WTC11 (cell line): Measurements from ENCODE around the gene VPS41. TPM values are rescaled to one million over a fixed set of nuclear protein-coding genes. Genes with fewer than 3 reads are reported as not detected.

Source experiments
- ATAC-seq: fragments of 200-7000 bp; cut with Tn5 transposase; 2 replicates; pipeline ENCODE4 v1.10.0; 2021; ENCODE audit warnings: mild to moderate bottlenecking, moderate library complexity
- CTCF ChIA-PET: fragments of 300-600 bp; sonication (Branson Sonifier 250); formaldehyde crosslinking; loops from one replicate; lab custom pipeline; 2021; ENCODE audit warnings: antibody characterized with exemption; lab: Charles Lee
- POLR2A ChIA-PET: fragments of 350-600 bp; sonication (Branson Sonifier 250); formaldehyde crosslinking; loops from one replicate; lab custom pipeline; 2021; ENCODE audit warnings: antibody characterized with exemption; lab: Charles Lee
- DNase-seq: peaks from one replicate; pipeline ENCODE4 v3.0.0; 2021; ENCODE audit warnings: low spot score
- H3K27ac Mint-ChIP-seq: 2 replicates; pipeline ENCODE4 v1.8.0; 2021; ENCODE audit warnings: mixed read lengths
- H3K27me3 Mint-ChIP-seq: 2 replicates; pipeline ENCODE4 v1.8.0; 2021; ENCODE audit warnings: low read depth, mild to moderate bottlenecking, moderate library complexity, mixed read lengths
- H3K36me3 Mint-ChIP-seq: 2 replicates; pipeline ENCODE4 v1.8.0; 2021; ENCODE audit warnings: mixed read lengths
- H3K4me1 Mint-ChIP-seq: 2 replicates; pipeline ENCODE4 v1.8.0; 2022; ENCODE audit warnings: mixed read lengths
- H3K4me3 Mint-ChIP-seq: 2 replicates; pipeline ENCODE4 v1.8.0; 2021; ENCODE audit warnings: mild to moderate bottlenecking, moderate library complexity, mixed read lengths
- H3K9me3 Mint-ChIP-seq: 2 replicates; pipeline ENCODE4 v1.8.0; 2021; ENCODE audit warnings: mixed read lengths
- AR ChIP-seq: fragments of 250-450 bp; sonication (Bioruptor Pico); IDR thresholded peaks from 2 replicates; pipeline ENCODE4 v1.9.0; 2021; ENCODE audit warnings: mild to moderate bottlenecking
- CBFB ChIP-seq: sonication (generic); formaldehyde crosslinking; IDR thresholded peaks from 2 replicates; pipeline ENCODE4 v1.8.1; 2022; ENCODE audit warnings: mild to moderate bottlenecking, low read depth, missing genetic modification reagents
- CREM ChIP-seq: sonication (generic); formaldehyde crosslinking; IDR thresholded peaks from 2 replicates; pipeline ENCODE4 v1.8.1; 2022; ENCODE audit warnings: mild to moderate bottlenecking, missing genetic modification reagents, moderate library complexity
- MXD4 ChIP-seq: fragments of 250-450 bp; sonication (Bioruptor Pico); IDR thresholded peaks from 2 replicates; pipeline ENCODE4 v1.8.0; 2021; ENCODE audit warnings: mild to moderate bottlenecking, moderate library complexity, borderline replicate concordance
- MYBL2 ChIP-seq: sonication (generic); formaldehyde crosslinking; IDR thresholded peaks from 2 replicates; pipeline ENCODE4 v1.8.1; 2023; ENCODE audit warnings: mild to moderate bottlenecking, moderate library complexity, missing genetic modification reagents
- SMAD3 ChIP-seq: sonication (generic); formaldehyde crosslinking; IDR thresholded peaks from 2 replicates; pipeline ENCODE4 v1.8.0; 2022; ENCODE audit warnings: missing genetic modification reagents, mild to moderate bottlenecking, borderline replicate concordance
- ZBTB43 ChIP-seq: sonication (generic); formaldehyde crosslinking; IDR thresholded peaks from 2 replicates; pipeline ENCODE4 v1.8.1; 2023; ENCODE audit warnings: mild to moderate bottlenecking, missing genetic modification reagents
- ZNF138 ChIP-seq: sonication (generic); formaldehyde crosslinking; conservative IDR thresholded peaks from 2 replicates; pipeline ENCODE4 v1.8.1; 2022; ENCODE audit warnings: mild to moderate bottlenecking, moderate library complexity, missing genetic modification reagents
- ZNF512 ChIP-seq: sonication (generic); formaldehyde crosslinking; IDR thresholded peaks from 2 replicates; pipeline ENCODE4 v1.8.1; 2022; ENCODE audit warnings: missing genetic modification reagents, borderline replicate concordance
- total RNA-seq: library from RNA; stranded (reverse); gene quantifications from 3 replicates; pipeline ENCODE4 v1.2.3, GENCODE V29; 2021
- TF ChIP-seq, protein P1 (sequence below): sonication (generic); formaldehyde crosslinking; IDR thresholded peaks from 2 replicates; pipeline ENCODE4 v1.8.1; 2023; ENCODE audit warnings: mild to moderate bottlenecking, missing genetic modification reagents
- TF ChIP-seq, protein P2 (sequence below): sonication (generic); formaldehyde crosslinking; IDR thresholded peaks from 2 replicates; pipeline ENCODE4 v1.8.0; 2022; ENCODE audit warnings: missing genetic modification reagents
- TF ChIP-seq, protein P3 (sequence below): sonication (generic); formaldehyde crosslinking; IDR thresholded peaks from 2 replicates; pipeline ENCODE4 v1.8.0; 2023; ENCODE audit warnings: missing genetic modification reagents, mild to moderate bottlenecking, borderline replicate concordance
- TF ChIP-seq, protein P4 (sequence below): sonication (generic); formaldehyde crosslinking; IDR thresholded peaks from 2 replicates; pipeline ENCODE4 v1.8.0; 2022; ENCODE audit warnings: mild to moderate bottlenecking, missing genetic modification reagents

VPS41 gene
- total RNA-seq, 1 experiment from 2014 or later: 50.3 TPM

- H3K36me3 Mint-ChIP-seq: no peaks in the 10 kb centered on the region
- no peak for TF ChIP-seq SMAD3 (CRISPR knock-in tag)
- no peak for TF ChIP-seq CREM
- TF ChIP-seq ZNF138 (CRISPR knock-in tag): no peak
- TF ChIP-seq, protein P1, sequence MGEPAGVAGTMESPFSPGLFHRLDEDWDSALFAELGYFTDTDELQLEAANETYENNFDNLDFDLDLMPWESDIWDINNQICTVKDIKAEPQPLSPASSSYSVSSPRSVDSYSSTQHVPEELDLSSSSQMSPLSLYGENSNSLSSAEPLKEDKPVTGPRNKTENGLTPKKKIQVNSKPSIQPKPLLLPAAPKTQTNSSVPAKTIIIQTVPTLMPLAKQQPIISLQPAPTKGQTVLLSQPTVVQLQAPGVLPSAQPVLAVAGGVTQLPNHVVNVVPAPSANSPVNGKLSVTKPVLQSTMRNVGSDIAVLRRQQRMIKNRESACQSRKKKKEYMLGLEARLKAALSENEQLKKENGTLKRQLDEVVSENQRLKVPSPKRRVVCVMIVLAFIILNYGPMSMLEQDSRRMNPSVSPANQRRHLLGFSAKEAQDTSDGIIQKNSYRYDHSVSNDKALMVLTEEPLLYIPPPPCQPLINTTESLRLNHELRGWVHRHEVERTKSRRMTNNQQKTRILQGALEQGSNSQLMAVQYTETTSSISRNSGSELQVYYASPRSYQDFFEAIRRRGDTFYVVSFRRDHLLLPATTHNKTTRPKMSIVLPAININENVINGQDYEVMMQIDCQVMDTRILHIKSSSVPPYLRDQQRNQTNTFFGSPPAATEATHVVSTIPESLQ (CRISPR knock-in tag): no peak
- no peaks in the 10 kb centered on the region for H3K27me3 Mint-ChIP-seq
- H3K27ac Mint-ChIP-seq: no peak overlapping the region
- H3K9me3 Mint-ChIP-seq: peaks cover 5% of the 10 kb centered on the region
- no peak for DNase-seq
- ChIA-PET CTCF (no interaction called here), POLR2A (no interaction called here)
- ATAC-seq: no peak
- no peaks in the 10 kb centered on the region for H3K4me1 Mint-ChIP-seq
- H3K4me3 Mint-ChIP-seq: no peak overlapping the region
Observed at GRCh38 chr7:38700116-38700515, 208.9 kb downstream of the VPS41 start.

DNA sequence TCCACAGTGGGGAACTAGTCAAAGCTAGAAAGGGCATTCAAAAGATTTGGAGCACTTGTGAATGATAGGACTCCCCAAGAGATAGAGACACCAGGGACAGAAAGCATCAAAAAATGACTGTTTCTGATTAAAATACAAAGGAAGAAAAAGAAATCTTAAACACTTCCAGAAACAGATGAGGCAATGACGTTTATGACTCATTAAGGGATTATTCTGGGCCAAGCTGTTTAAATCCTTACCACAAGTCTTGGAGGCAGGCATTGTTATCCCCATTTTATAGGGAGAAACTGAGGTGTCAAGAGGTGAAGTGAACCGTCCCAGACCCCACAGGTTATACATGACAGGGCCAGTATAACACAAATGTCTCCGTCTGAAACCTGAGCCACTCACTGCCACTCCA, 209.5 kb downstream of the VPS41 start:
- H3K27ac Mint-ChIP-seq: no peak overlapping the region
- ChIA-PET CTCF (no interaction called here), POLR2A (no interaction called here)
- H3K4me3 Mint-ChIP-seq: no peak overlapping the region
- H3K27me3 Mint-ChIP-seq: no peaks in the 10 kb centered on the region
- no peaks in the 10 kb centered on the region for H3K4me1 Mint-ChIP-seq
- DNase-seq (no peak), ATAC-seq (no peak)
- peaks cover 5% of the 10 kb centered on the region for H3K9me3 Mint-ChIP-seq
- no peaks in the 10 kb centered on the region for H3K36me3 Mint-ChIP-seq
- TF ChIP-seq MXD4 (CRISPR knock-in tag): no peak
- TF ChIP-seq ZNF512: no peak
- TF ChIP-seq, protein P2, sequence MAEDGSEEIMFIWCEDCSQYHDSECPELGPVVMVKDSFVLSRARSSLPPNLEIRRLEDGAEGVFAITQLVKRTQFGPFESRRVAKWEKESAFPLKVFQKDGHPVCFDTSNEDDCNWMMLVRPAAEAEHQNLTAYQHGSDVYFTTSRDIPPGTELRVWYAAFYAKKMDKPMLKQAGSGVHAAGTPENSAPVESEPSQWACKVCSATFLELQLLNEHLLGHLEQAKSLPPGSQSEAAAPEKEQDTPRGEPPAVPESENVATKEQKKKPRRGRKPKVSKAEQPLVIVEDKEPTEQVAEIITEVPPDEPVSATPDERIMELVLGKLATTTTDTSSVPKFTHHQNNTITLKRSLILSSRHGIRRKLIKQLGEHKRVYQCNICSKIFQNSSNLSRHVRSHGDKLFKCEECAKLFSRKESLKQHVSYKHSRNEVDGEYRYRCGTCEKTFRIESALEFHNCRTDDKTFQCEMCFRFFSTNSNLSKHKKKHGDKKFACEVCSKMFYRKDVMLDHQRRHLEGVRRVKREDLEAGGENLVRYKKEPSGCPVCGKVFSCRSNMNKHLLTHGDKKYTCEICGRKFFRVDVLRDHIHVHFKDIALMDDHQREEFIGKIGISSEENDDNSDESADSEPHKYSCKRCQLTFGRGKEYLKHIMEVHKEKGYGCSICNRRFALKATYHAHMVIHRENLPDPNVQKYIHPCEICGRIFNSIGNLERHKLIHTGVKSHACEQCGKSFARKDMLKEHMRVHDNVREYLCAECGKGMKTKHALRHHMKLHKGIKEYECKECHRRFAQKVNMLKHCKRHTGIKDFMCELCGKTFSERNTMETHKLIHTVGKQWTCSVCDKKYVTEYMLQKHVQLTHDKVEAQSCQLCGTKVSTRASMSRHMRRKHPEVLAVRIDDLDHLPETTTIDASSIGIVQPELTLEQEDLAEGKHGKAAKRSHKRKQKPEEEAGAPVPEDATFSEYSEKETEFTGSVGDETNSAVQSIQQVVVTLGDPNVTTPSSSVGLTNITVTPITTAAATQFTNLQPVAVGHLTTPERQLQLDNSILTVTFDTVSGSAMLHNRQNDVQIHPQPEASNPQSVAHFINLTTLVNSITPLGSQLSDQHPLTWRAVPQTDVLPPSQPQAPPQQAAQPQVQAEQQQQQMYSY (CRISPR knock-in tag): no peak
- no peak for TF ChIP-seq SMAD3 (CRISPR knock-in tag)
- no peak for TF ChIP-seq ZNF138 (CRISPR knock-in tag)
- TF ChIP-seq, protein P3, sequence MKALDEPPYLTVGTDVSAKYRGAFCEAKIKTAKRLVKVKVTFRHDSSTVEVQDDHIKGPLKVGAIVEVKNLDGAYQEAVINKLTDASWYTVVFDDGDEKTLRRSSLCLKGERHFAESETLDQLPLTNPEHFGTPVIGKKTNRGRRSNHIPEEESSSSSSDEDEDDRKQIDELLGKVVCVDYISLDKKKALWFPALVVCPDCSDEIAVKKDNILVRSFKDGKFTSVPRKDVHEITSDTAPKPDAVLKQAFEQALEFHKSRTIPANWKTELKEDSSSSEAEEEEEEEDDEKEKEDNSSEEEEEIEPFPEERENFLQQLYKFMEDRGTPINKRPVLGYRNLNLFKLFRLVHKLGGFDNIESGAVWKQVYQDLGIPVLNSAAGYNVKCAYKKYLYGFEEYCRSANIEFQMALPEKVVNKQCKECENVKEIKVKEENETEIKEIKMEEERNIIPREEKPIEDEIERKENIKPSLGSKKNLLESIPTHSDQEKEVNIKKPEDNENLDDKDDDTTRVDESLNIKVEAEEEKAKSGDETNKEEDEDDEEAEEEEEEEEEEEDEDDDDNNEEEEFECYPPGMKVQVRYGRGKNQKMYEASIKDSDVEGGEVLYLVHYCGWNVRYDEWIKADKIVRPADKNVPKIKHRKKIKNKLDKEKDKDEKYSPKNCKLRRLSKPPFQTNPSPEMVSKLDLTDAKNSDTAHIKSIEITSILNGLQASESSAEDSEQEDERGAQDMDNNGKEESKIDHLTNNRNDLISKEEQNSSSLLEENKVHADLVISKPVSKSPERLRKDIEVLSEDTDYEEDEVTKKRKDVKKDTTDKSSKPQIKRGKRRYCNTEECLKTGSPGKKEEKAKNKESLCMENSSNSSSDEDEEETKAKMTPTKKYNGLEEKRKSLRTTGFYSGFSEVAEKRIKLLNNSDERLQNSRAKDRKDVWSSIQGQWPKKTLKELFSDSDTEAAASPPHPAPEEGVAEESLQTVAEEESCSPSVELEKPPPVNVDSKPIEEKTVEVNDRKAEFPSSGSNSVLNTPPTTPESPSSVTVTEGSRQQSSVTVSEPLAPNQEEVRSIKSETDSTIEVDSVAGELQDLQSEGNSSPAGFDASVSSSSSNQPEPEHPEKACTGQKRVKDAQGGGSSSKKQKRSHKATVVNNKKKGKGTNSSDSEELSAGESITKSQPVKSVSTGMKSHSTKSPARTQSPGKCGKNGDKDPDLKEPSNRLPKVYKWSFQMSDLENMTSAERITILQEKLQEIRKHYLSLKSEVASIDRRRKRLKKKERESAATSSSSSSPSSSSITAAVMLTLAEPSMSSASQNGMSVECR (CRISPR knock-in tag): no peak
- no peak for TF ChIP-seq MYBL2 (CRISPR knock-in tag)
- TF ChIP-seq, protein P4, sequence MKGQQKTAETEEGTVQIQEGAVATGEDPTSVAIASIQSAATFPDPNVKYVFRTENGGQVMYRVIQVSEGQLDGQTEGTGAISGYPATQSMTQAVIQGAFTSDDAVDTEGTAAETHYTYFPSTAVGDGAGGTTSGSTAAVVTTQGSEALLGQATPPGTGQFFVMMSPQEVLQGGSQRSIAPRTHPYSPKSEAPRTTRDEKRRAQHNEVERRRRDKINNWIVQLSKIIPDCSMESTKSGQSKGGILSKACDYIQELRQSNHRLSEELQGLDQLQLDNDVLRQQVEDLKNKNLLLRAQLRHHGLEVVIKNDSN (CRISPR knock-in tag): no peak
- TF ChIP-seq AR (CRISPR knock-in tag): no peak
- no peak for TF ChIP-seq ZBTB43 (CRISPR knock-in tag)
- TF ChIP-seq CBFB (CRISPR knock-in tag): no peak
